Duodenal mucosa (tissue), 2 donors: ENCODE measurements around the gene EPN1.

Experiments
- H3K27ac ChIP-seq: one replicate; pipeline ENCODE4 v1.7.0; 2013; ENCODE audit warnings: low read depth, low read length
- H3K27me3 ChIP-seq, 2 donors: one replicate each; pipeline ENCODE4 v1.7.0; 2013; ENCODE audit warnings: low read length in 2 of 2, control low read depth in 1 of 2; ENCODE audit not compliant: insufficient read depth in 2 of 2, control insufficient read depth in 1 of 2
- H3K36me3 ChIP-seq, 2 donors: one replicate each; pipeline ENCODE4 v1.7.0; 2013; ENCODE audit warnings: low read length in 2 of 2, control low read depth in 1 of 2; ENCODE audit not compliant: insufficient read depth in 2 of 2, control insufficient read depth in 1 of 2
- H3K4me1 ChIP-seq, 2 donors: one replicate each; pipeline ENCODE4 v1.7.0; 2013; ENCODE audit warnings: low read length in 2 of 2, control low read depth in 1 of 2; ENCODE audit not compliant: insufficient read depth in 2 of 2, control insufficient read depth in 1 of 2
- H3K4me3 ChIP-seq, 2 donors: one replicate each; pipeline ENCODE4 v1.7.0; 2013; ENCODE audit warnings: low read length in 2 of 2, low read depth in 1 of 2
- H3K9ac ChIP-seq, 2 donors: one replicate each; pipeline ENCODE4 v1.7.0; 2013; ENCODE audit warnings: low read length in 2 of 2, low read depth in 1 of 2
- H3K9me3 ChIP-seq, 2 donors: one replicate each; pipeline ENCODE4 v1.7.0; 2013; ENCODE audit warnings: low read length in 2 of 2, control low read depth in 1 of 2; ENCODE audit not compliant: control insufficient read depth in 1 of 2

Gene EPN1

DNA sequence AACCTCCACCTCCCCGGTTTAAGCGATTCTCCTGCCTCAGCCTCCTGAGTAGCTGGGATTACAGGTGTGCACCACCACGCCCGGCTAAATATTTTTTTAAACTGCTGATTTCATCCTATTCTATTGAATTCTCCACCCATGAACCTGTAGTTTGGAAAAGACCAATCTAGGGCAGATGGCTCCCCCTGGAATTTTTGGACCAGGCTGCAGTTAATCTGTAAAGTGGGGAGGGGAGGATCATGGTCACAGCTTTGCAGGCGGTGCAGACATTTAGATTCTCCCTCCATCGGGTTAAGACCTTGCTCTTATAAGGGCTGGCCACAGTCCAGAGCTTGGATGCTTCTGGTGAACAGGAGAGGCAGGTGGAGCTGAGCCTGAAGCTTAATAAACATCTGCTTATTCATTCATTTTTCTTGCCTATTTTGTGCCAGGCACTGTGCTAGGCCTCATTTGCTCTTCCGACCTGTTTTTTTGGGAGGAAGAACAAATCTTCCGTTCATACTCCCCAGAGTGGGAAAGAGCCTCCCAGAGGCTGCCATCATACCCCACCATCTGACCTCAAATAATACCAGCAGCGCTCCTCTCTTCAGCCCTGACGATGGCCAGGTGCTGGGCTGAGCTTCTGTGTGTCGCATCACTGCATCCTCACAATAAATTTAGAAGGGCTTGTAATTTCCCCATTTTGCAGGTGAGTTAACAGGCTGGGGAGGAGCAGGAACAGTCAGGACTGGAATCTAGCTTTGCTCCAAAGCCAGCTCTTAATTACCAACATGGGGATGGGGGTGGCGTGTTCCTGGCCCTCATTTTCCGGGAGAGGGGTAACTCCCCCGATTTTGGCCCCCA is 27.9 kb upstream of the EPN1 start:
- H3K27ac ChIP-seq: no peak overlapping the region
- peak overlapping the region; percentile 74 to 79 for H3K4me3 ChIP-seq
- peaks cover 32 to 39% of the 10 kb centered on the region in 2 donors for H3K4me1 ChIP-seq
- H3K9me3 ChIP-seq: no peaks in the 10 kb centered on the region
- peaks cover 9 to 14% of the 10 kb centered on the region in 2 donors for H3K36me3 ChIP-seq
- H3K27me3 ChIP-seq: no peaks in the 10 kb centered on the region
- peak overlapping the region; percentile 66 to 74 for H3K9ac ChIP-seq

DNA sequence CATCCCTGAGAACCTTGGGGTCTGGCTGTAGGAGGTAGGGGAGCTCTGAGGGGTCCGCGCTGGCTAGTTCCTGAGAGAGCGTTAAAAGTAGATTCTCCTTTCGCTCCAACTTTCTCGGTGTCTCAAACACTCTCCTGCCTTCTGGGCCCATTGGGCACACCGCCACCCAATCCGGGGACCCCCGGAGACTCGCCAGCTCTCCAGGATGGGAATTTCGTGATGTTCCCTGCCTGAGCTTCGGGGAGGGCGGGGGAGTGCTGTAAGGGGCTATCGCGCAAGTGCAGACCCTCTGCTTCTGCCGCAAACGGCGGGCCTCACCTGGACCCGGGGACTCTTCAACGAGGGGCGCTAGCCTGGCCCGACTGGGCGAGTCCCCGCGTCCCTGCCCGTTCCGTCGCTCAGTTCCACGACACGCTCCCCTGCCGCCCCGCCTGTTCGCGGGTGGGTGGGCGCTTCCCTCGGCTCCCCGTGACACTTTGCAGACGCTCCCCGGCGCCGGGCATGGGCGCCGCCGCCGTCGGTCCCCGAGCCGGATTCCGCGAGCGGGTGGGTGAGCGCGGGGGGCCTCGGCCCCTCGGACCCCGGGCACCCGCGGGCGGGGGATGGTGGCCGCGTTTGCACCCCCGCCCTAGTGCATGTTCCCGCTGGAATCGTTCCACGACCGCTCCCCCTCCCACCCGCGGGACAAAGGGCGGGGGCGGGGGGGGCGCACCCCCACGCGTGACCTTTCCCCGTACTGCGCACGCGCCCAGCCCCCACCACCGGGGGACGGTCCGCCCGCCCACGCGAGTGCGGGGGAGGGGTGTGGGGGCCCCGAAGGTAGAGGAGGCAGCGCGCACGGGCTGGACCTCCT is 27.1 kb upstream of the EPN1 start, which contains the start of gene CCDC106:
TSS of gene CCDC106 (plus strand) at position 481 of the 853 bp plus-strand sequence. CDS start 835 bp downstream, outside the sequence.
- H3K27me3 ChIP-seq: no peaks in the 10 kb centered on the region
- peaks cover 9 to 14% of the 10 kb centered on the region in 2 donors for H3K36me3 ChIP-seq
- H3K9ac ChIP-seq: peak within 1 kb of the TSS; percentile 66 to 74
- peak within 1 kb of the TSS; percentile 58 for H3K27ac ChIP-seq
- H3K9me3 ChIP-seq: no peaks in the 10 kb centered on the region
- H3K4me1 ChIP-seq: peaks cover 27 to 33% of the 10 kb centered on the region in 2 donors
- H3K4me3 ChIP-seq: peak within 1 kb of the TSS; percentile 74 to 79

DNA sequence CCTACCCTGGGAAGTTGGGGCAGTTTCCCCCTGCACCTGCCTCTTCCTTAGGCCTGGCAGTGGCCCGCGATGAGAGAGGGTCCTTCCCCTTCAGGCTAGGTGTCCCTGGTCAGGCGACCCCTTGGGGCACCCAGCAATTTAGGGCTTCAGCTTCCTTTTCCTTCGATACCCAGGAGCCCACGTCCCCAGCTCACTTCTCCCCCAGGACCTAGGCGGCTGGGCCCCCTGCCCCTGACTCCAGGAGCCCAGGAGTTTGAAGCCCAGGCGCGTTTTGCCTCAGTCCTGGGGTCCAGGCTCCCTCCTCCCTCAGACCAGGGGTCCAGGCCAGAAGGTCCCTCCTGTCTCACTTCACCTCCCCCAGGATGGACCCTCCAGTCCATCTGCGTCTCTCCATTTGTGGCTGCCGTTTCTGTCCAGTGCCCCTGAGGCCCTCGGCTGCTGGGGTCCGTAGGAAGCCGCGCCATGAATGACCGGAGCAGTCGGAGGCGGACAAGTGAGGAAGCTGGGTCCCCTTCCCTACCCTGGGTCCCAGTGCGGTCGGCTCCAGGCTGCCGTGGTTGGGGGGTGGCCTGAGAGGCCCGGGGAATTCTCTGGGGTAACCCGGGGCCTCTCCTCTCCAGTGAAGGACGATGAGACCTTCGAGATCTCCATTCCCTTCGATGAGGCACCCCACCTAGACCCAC is 26.3 kb upstream of the EPN1 start:
- H3K27ac ChIP-seq: no peak overlapping the region
- H3K9ac ChIP-seq: peak overlapping the region; percentile 66 to 74
- peaks cover 24 to 30% of the 10 kb centered on the region in 2 donors for H3K4me1 ChIP-seq
- H3K27me3 ChIP-seq: no peaks in the 10 kb centered on the region
- peaks cover 9 to 14% of the 10 kb centered on the region in 2 donors for H3K36me3 ChIP-seq
- H3K4me3 ChIP-seq: peak overlapping the region; percentile 74 to 79
- no peaks in the 10 kb centered on the region for H3K9me3 ChIP-seq

DNA sequence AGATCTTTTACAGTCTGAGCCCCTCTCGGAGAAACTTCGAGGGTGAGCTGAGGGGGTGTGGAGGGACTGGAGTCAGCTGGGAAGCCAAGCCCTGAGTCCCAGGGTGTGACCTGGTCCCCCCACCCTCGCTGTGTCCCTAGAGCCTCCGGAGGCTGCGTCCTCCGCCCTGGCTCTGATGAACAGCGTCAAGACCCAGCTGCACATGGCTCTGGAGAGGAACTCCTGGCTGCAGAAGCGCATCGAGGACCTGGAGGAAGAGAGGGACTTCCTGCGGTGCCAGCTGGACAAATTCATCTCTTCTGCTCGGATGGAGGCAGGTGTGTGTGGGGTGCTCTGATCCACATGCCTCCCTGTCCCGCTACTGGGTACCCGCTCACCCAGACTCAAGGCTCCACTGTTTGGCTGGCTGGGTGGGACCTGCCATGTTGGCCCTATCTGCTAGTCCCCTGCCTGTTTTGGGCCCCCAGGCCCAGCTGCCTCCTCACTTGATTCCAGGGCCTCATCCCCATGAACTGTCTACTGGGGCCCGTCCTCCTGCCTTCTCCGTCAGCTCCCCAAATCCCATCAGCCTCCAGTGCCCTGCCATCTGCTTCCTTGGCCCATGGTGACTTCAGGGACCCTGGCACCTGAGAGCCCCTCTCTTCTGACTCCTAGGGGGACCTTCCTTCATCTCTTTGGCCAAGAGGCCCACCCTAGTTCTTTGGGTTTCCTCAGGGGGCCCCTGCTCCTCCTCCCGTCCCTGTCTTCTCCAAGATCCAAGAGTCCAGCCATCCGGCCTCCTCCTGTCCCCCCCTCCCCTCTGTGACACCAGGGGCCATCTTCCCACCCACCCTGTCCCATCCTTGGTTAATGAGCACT is 25.5 kb upstream of the EPN1 start:
- H3K9ac ChIP-seq: peak overlapping the region in 1 of 2 donors; percentile 66
- peak overlapping the region in 1 of 2 donors; percentile 79 for H3K4me3 ChIP-seq
- peaks cover 18 to 23% of the 10 kb centered on the region in 2 donors for H3K4me1 ChIP-seq
- H3K9me3 ChIP-seq: no peaks in the 10 kb centered on the region
- H3K27me3 ChIP-seq: no peaks in the 10 kb centered on the region
- H3K36me3 ChIP-seq: peaks cover 9 to 13% of the 10 kb centered on the region in 2 donors
- no peak overlapping the region for H3K27ac ChIP-seq

DNA sequence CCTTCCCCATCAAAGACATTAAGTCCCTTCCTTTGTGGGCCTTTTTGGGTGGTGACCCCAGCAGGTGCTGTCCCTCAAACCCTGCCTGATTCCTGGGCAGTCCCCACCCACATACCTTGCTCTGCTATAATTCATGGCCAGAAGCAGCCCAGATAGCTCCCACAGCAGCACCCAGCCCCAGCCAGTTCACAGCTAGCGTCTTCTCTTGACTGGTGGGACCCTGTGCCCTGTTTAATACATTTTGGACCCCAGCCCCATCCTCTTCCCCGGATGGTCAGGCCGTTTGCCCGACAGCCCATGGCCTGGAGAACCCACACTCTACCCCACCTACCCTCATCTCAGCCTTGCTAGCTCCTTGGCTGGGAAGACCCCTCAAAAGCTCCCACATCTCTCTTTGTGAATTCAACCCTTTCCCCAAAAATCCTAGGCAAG is 24.9 kb upstream of the EPN1 start:
- Histone ChIP-seq H3K4me1 (peaks cover 15 to 17% of the 10 kb centered on the region in 2 donors), H3K27me3 (no peaks in the 10 kb centered on the region), H3K4me3 (no peak overlapping the region), H3K27ac (no peak overlapping the region), H3K36me3 (peaks cover 3 to 7% of the 10 kb centered on the region in 2 donors), H3K9ac (no peak overlapping the region), H3K9me3 (no peaks in the 10 kb centered on the region)

DNA sequence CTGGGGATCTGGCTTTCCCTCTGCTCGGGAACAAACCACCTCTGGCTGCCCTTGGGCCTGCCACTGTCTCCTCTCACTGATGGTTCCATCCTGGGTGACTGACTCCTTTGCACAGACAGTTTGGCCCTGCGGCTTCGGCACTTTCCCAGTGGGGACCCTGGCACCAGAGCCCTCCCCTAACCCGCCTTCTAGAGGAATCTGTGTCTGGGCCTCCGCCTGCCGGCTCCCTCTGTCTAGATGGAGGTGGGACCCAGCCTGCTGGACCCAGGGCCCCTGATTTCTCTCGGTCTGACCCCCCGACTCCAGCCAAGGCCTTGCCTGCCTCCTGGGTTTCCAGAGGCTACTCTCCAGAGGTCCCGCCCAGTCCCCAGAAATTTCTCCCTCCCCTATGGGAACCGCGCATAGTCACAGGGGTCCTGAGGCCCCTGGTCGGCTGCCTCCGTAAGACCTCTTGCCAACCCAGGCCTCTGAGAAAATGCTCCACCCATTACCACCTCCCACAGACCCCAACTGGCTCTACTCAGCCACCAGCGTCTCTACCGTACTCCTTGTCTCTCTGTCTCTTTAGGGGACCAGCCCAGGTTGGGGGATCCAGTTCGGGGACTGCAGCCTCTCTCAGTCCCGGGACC is 24.3 kb upstream of the EPN1 start:
- Histone ChIP-seq H3K9ac (no peak overlapping the region), H3K36me3 (peaks cover 0 to 1% of the 10 kb centered on the region in 2 donors), H3K27ac (no peak overlapping the region), H3K9me3 (no peaks in the 10 kb centered on the region), H3K4me3 (no peak overlapping the region), H3K4me1 (peaks cover 15 to 19% of the 10 kb centered on the region in 2 donors), H3K27me3 (no peaks in the 10 kb centered on the region)

DNA sequence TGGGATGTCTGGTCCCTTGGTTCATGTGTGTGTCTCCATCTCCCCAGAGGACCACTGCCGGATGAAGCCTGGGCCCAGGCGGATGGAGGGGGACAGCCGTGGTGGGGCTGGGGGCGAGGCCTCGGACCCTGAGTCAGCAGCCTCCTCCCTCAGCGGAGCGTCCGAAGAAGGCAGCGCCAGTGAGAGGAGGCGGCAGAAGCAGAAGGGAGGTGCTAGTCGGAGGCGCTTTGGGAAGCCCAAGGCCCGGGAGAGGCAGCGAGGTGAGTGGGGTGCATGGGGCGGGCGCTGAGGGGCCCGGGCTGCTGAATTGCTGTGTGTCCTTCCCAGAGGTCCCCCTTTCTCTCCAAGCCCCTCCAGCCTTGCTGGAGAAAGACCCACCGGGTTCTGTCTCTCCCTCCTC is 23.8 kb upstream of the EPN1 start:
- H3K4me3 ChIP-seq: no peak overlapping the region
- H3K4me1 ChIP-seq: peaks cover 20 to 24% of the 10 kb centered on the region in 2 donors
- no peaks in the 10 kb centered on the region for H3K27me3 ChIP-seq
- H3K36me3 ChIP-seq: no peaks in the 10 kb centered on the region
- no peaks in the 10 kb centered on the region for H3K9me3 ChIP-seq
- H3K27ac ChIP-seq: no peak overlapping the region
- no peak overlapping the region for H3K9ac ChIP-seq

DNA sequence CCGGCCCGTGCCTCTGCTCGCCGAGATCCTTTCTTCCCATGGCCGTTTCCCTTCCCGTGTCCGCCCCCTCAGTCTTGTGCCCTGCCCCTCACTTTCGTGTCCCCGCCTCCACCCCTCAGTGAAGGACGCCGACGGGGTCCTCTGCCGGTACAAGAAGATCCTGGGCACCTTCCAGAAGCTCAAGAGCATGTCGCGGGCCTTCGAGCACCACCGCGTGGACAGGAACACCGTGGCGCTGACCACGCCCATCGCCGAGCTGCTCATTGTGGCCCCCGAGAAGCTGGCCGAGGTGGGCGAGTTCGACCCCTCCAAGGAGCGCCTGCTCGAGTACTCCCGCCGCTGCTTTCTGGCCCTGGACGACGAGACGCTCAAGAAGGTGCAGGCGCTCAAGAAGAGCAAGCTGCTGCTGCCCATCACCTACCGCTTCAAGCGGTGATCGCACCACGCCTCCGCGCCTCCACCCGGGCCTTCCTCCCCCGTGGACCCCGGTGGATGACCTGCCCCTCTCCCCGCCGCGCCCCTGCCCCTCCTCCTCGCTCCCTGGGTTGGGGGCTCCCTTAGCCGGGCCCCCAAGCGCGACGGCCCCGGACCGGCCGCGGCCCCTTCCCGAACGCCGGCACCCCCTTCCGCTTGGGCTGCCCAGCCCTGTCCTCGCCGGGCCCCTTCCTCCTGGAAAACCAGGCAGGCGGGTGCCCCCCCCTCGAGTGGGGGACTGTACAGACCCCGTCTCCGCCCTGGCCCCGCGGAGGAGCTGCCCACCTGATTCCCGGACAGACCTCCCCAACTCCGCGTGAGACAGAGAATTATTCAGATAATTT is 22.5 kb upstream of the EPN1 start:
- H3K9me3 ChIP-seq: no peaks in the 10 kb centered on the region
- H3K27ac ChIP-seq: no peak overlapping the region
- peaks cover 0 to 2% of the 10 kb centered on the region in 2 donors for H3K36me3 ChIP-seq
- H3K4me3 ChIP-seq: no peak overlapping the region
- peaks cover 27 to 29% of the 10 kb centered on the region in 2 donors for H3K4me1 ChIP-seq
- no peaks in the 10 kb centered on the region for H3K27me3 ChIP-seq
- no peak overlapping the region for H3K9ac ChIP-seq
